H9 (cell line): ENCODE measurements around the gene IFT52. TPM values are rescaled to one million over a fixed set of nuclear protein-coding genes. Genes with fewer than 3 reads are reported as not detected.

Source experiments
- DNase-seq: peaks from one replicate; pipeline ENCODE4 v3.0.0-alpha.2; 2017
- H2AFZ ChIP-seq: one replicate; pipeline ENCODE4 v1.6.1; 2013; ENCODE audit warnings: mild to moderate bottlenecking, low read length, control low read depth, moderate library complexity
- H2AK5ac ChIP-seq: 2 replicates; pipeline ENCODE4 v1.6.1; 2013; ENCODE audit warnings: low read length, control low read depth, mixed read lengths; ENCODE audit not compliant: insufficient read length
- H2BK120ac ChIP-seq: one replicate; pipeline ENCODE4 v1.6.1; 2013; ENCODE audit warnings: low read depth, mild to moderate bottlenecking, low read length, control low read depth, inconsistent platforms; ENCODE audit not compliant: poor library complexity, severe bottlenecking
- H2BK12ac ChIP-seq: 2 replicates; pipeline ENCODE4 v1.6.1; 2013; ENCODE audit warnings: low read length, control low read depth, mixed read lengths, low read depth; ENCODE audit not compliant: insufficient read length
- H2BK15ac ChIP-seq: 2 replicates; pipeline ENCODE4 v1.6.1; 2013; ENCODE audit warnings: low read depth, low read length, control low read depth
- H2BK20ac ChIP-seq: one replicate; pipeline ENCODE4 v1.6.1; 2013; ENCODE audit warnings: low read depth, mild to moderate bottlenecking, low read length, control low read depth, inconsistent platforms; ENCODE audit not compliant: poor library complexity, severe bottlenecking
- H2BK5ac ChIP-seq: 2 replicates; pipeline ENCODE4 v1.6.1; 2013; ENCODE audit warnings: low read length, control low read depth, mixed read lengths; ENCODE audit not compliant: insufficient read length
- H3K14ac ChIP-seq: 2 replicates; pipeline ENCODE4 v1.6.1; 2013; ENCODE audit warnings: low read length, control low read depth; ENCODE audit not compliant: insufficient read depth
- H3K18ac ChIP-seq: 2 replicates; pipeline ENCODE4 v1.6.1; 2013; ENCODE audit warnings: low read depth, mild to moderate bottlenecking, mixed read lengths, low read length, control low read depth; ENCODE audit not compliant: insufficient read length
- H3K23ac ChIP-seq: 2 replicates; pipeline ENCODE4 v1.6.1; 2013; ENCODE audit warnings: low read length, control low read depth, mixed read lengths, low read depth; ENCODE audit not compliant: insufficient read length
- H3K23me2 ChIP-seq: 2 replicates; pipeline ENCODE4 v1.6.1; 2013; ENCODE audit warnings: low read depth, mild to moderate bottlenecking, mixed read lengths, low read length, control low read depth; ENCODE audit not compliant: insufficient read length, poor library complexity, severe bottlenecking
- H3K27ac ChIP-seq: 2 replicates; pipeline ENCODE4 v1.5.1; 2013; ENCODE audit warnings: low read length, control low read depth, mixed read lengths, low read depth; ENCODE audit not compliant: insufficient read length
- H3K27me3 ChIP-seq: 2 replicates; pipeline ENCODE4 v1.6.1; 2013; ENCODE audit warnings: low read length, control low read depth, inconsistent platforms; ENCODE audit not compliant: insufficient read depth
- H3K4ac ChIP-seq: 2 replicates; pipeline ENCODE4 v1.6.1; 2013; ENCODE audit warnings: low read depth, mild to moderate bottlenecking, control low read depth, inconsistent platforms, low read length, moderate library complexity
- H3K4me1 ChIP-seq: 2 replicates; pipeline ENCODE4 v1.6.1; 2013; ENCODE audit warnings: low read length, control low read depth, inconsistent platforms; ENCODE audit not compliant: insufficient read depth
- H3K4me2 ChIP-seq: 2 replicates; pipeline ENCODE4 v1.6.1; 2013; ENCODE audit warnings: low read length, control low read depth, mixed read lengths; ENCODE audit not compliant: insufficient read length, insufficient read depth
- H3K56ac ChIP-seq: 2 replicates; pipeline ENCODE4 v1.6.1; 2013; ENCODE audit warnings: low read depth, mild to moderate bottlenecking, mixed read lengths, low read length, control low read depth; ENCODE audit not compliant: insufficient read length
- H3K79me1 ChIP-seq: 2 replicates; pipeline ENCODE4 v1.6.1; 2013; ENCODE audit warnings: low read depth, mild to moderate bottlenecking, moderate library complexity, low read length, control low read depth, inconsistent platforms; ENCODE audit not compliant: insufficient read depth, poor library complexity, severe bottlenecking
- H3K79me2 ChIP-seq: 2 replicates; pipeline ENCODE4 v1.6.1; 2013; ENCODE audit warnings: low read length, control low read depth, inconsistent platforms; ENCODE audit not compliant: insufficient read depth
- H3K9ac ChIP-seq: 2 replicates; pipeline ENCODE4 v1.6.1; 2013; ENCODE audit warnings: low read length, control low read depth, mixed read lengths; ENCODE audit not compliant: insufficient read length; ENCODE audit errors: extremely low read depth
- H3K9me3 ChIP-seq: one replicate; pipeline ENCODE4 v1.6.1; 2013; ENCODE audit warnings: low read depth, low read length, inconsistent platforms; ENCODE audit not compliant: control insufficient read depth
- H3T11ph ChIP-seq: one replicate; pipeline ENCODE4 v1.6.1; 2013; ENCODE audit warnings: mild to moderate bottlenecking, low read length, control low read depth, inconsistent platforms
- H4K20me1 ChIP-seq: one replicate; pipeline ENCODE4 v1.6.1; 2013; ENCODE audit not compliant: control insufficient read depth, insufficient read length, insufficient read depth
- H4K5ac ChIP-seq: 2 replicates; pipeline ENCODE4 v1.6.1; 2013; ENCODE audit warnings: low read depth, mild to moderate bottlenecking, mixed read lengths, low read length, control low read depth; ENCODE audit not compliant: insufficient read length
- H4K8ac ChIP-seq: replicated peaks from 2 replicates; pipeline ENCODE4 v1.6.1; 2013; ENCODE audit warnings: low read length, control low read depth, mixed read lengths, low read depth; ENCODE audit not compliant: insufficient read length
- H4K91ac ChIP-seq: 2 replicates; pipeline ENCODE4 v1.6.1; 2013; ENCODE audit warnings: low read depth, mild to moderate bottlenecking, moderate library complexity, mixed read lengths, low read length, control low read depth; ENCODE audit not compliant: insufficient read length
- H3K27ac Mint-ChIP-seq, 3 experiments: 2 replicates in 2 of 3; 3 replicates in 1 of 3; pipeline ENCODE4 v1.8.0; 2020 to 2021; ENCODE audit warnings: mixed read lengths in 3 of 3, mild to moderate bottlenecking in 1 of 3, moderate library complexity in 1 of 3
- H3K27me3 Mint-ChIP-seq: 2 replicates; pipeline ENCODE4 v1.8.0; 2021; ENCODE audit warnings: low read depth, mild to moderate bottlenecking, moderate library complexity, mixed read lengths
- H3K36me3 Mint-ChIP-seq, 3 experiments: 2 replicates in 2 of 3; 3 replicates in 1 of 3; pipeline ENCODE4 v1.8.0; 2020 to 2021; ENCODE audit warnings: low read depth in 3 of 3, mixed read lengths in 3 of 3; ENCODE audit not compliant: insufficient read depth in 1 of 3
- H3K4me1 Mint-ChIP-seq, 2 experiments: 2 replicates each; pipeline ENCODE4 v1.8.0; 2020; ENCODE audit warnings: mixed read lengths in 2 of 2
- H3K4me3 Mint-ChIP-seq, 2 experiments: 2 replicates in 1 of 2; 3 replicates in 1 of 2; pipeline ENCODE4 v1.8.0; 2020 to 2021; ENCODE audit warnings: mild to moderate bottlenecking in 2 of 2, mixed read lengths in 2 of 2, moderate library complexity in 1 of 2
- H3K9me3 Mint-ChIP-seq, 2 experiments: 2 replicates in 1 of 2; 3 replicates in 1 of 2; pipeline ENCODE4 v1.8.0; 2020; ENCODE audit warnings: mild to moderate bottlenecking in 2 of 2, mixed read lengths in 2 of 2, moderate library complexity in 1 of 2
- WGBS: extraction: QIAGEN DNeasy Blood & Tissue Kit; methylation state at CpG from one replicate; pipeline ENCODE4 v1.1.7; 2013; ENCODE audit warnings: missing lambda C conversion rate, low lambda C conversion rate, mixed read lengths; ENCODE audit not compliant: insufficient read length; ENCODE audit errors: extremely low coverage; 5-methylcytosine and 5-hydroxymethylcytosine counted together
- total RNA-seq: library from RNA; stranded (reverse); gene quantifications from 2 replicates; pipeline ENCODE4 v1.2.1, GENCODE V29; 2021
- TF ChIP-seq, protein P1 (sequence below): fragments of 200-600 bp; sonication (generic); conservative IDR thresholded peaks from 3 replicates; pipeline ENCODE4 v1.8.0; 2021; ENCODE audit warnings: antibody characterized with exemption, mild to moderate bottlenecking

The IFT52 gene
- total RNA-seq, 1 experiment from 2014 or later, result 44.5 TPM

GRCh38 chr20:43681468-43681942 lies 90.8 kb downstream of the IFT52 start:
- no peak overlapping the region for H2BK120ac ChIP-seq
- H3K4me1 Mint-ChIP-seq, result peaks cover 8 to 12% of the 10 kb centered on the region in 2 experiments
- H3K18ac ChIP-seq, result no peak overlapping the region
- H3K79me1 ChIP-seq, result peaks cover 3% of the 10 kb centered on the region
- no peaks in the 10 kb centered on the region for H3K9me3 Mint-ChIP-seq
- H3K27ac Mint-ChIP-seq, result peak overlapping the region in 2 of 3 experiments; percentile 27 to 49; a peak in 1 of 7 replicates
- H3K4ac ChIP-seq, result no peak overlapping the region
- no peak overlapping the region for H4K8ac ChIP-seq
- H3K27ac ChIP-seq, result no peak overlapping the region
- H2AK5ac ChIP-seq, result no peak overlapping the region
- no peak overlapping the region for H3K4me2 ChIP-seq
- H3K56ac ChIP-seq, result no peak overlapping the region
- no peaks in the 10 kb centered on the region for H3K23me2 ChIP-seq
- no peak for DNase-seq
- H4K5ac ChIP-seq, result no peak overlapping the region
- peaks cover 17 to 63% (median 62%) of the 10 kb centered on the region in 3 experiments for H3K36me3 Mint-ChIP-seq
- H2BK12ac ChIP-seq, result no peak overlapping the region
- no peak overlapping the region for H3K14ac ChIP-seq
- no peaks in the 10 kb centered on the region for H3K27me3 Mint-ChIP-seq
- H3K9me3 ChIP-seq, result no peaks in the 10 kb centered on the region
- peaks cover 3% of the 10 kb centered on the region; the same call in 1 of the 2 replicates for H3K79me2 ChIP-seq
- no peak overlapping the region for H3K4me3 Mint-ChIP-seq
- H2BK5ac ChIP-seq, result no peak overlapping the region
- no peak overlapping the region for H3K23ac ChIP-seq
- H3K27me3 ChIP-seq, result no peaks in the 10 kb centered on the region
- no peak overlapping the region for H2BK15ac ChIP-seq
- H3K9ac ChIP-seq, result no peak overlapping the region
- H3T11ph ChIP-seq, result no peak overlapping the region
- no peak overlapping the region for H2AFZ ChIP-seq
- no peak overlapping the region for H4K91ac ChIP-seq
- H4K20me1 ChIP-seq, result no peaks in the 10 kb centered on the region
- H2BK20ac ChIP-seq, result no peak overlapping the region
- no peaks in the 10 kb centered on the region for H3K4me1 ChIP-seq
- TF ChIP-seq, protein P1, sequence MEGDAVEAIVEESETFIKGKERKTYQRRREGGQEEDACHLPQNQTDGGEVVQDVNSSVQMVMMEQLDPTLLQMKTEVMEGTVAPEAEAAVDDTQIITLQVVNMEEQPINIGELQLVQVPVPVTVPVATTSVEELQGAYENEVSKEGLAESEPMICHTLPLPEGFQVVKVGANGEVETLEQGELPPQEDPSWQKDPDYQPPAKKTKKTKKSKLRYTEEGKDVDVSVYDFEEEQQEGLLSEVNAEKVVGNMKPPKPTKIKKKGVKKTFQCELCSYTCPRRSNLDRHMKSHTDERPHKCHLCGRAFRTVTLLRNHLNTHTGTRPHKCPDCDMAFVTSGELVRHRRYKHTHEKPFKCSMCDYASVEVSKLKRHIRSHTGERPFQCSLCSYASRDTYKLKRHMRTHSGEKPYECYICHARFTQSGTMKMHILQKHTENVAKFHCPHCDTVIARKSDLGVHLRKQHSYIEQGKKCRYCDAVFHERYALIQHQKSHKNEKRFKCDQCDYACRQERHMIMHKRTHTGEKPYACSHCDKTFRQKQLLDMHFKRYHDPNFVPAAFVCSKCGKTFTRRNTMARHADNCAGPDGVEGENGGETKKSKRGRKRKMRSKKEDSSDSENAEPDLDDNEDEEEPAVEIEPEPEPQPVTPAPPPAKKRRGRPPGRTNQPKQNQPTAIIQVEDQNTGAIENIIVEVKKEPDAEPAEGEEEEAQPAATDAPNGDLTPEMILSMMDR, result no peak
- WGBS, result no CpG with 5 or more reads among the region's 8 CpGs
